RWPE2 (cell line): ENCODE measurements around the gene INPP5A.

Source experiments
- ATAC-seq: fragments of 200-7000 bp; cut with Tn5 transposase; 3 replicates; pipeline ENCODE4 v1.9.1; 2021; ENCODE audit warnings: low read depth
- DNase-seq: peaks from one replicate; pipeline ENCODE4 v3.0.0-alpha.2; 2020; ENCODE audit warnings: low spot score
- H3K27ac ChIP-seq: fragments of 450-650 bp; 2 replicates; pipeline ENCODE4 v1.5.1; 2017; ENCODE audit warnings: mild to moderate bottlenecking; ENCODE audit not compliant: poor library complexity, severe bottlenecking
- H3K27me3 ChIP-seq: fragments of 250-450 bp; sonication (Bioruptor Pico); 2 replicates; pipeline ENCODE4 v1.5.1; 2021; ENCODE audit warnings: mild to moderate bottlenecking, moderate library complexity; ENCODE audit not compliant: insufficient read depth, poor library complexity, severe bottlenecking
- H3K36me3 ChIP-seq: fragments of 250-450 bp; sonication (Bioruptor Pico); 2 replicates; pipeline ENCODE4 v1.5.1; 2020; ENCODE audit warnings: low read depth, mild to moderate bottlenecking, moderate library complexity
- H3K4me1 ChIP-seq: fragments of 250-450 bp; sonication (Bioruptor Pico); 2 replicates; pipeline ENCODE4 v1.5.1; 2021; ENCODE audit warnings: mild to moderate bottlenecking, moderate library complexity; ENCODE audit not compliant: insufficient read depth, poor library complexity, severe bottlenecking
- H3K4me3 ChIP-seq: fragments of 250-450 bp; sonication (Bioruptor Pico); 2 replicates; pipeline ENCODE4 v1.5.1; 2021; ENCODE audit warnings: mild to moderate bottlenecking, moderate library complexity; ENCODE audit not compliant: severe bottlenecking
- H3K9me3 ChIP-seq: fragments of 250-450 bp; sonication (Bioruptor Pico); 2 replicates; pipeline ENCODE4 v1.5.1; 2021; ENCODE audit warnings: mild to moderate bottlenecking, moderate library complexity; ENCODE audit not compliant: severe bottlenecking
- CTCF ChIP-seq: fragments of 450-650 bp; IDR thresholded peaks from one replicate; pipeline ENCODE4 v1.5.1; 2017; ENCODE audit warnings: mild to moderate bottlenecking, moderate library complexity; ENCODE audit not compliant: poor library complexity, severe bottlenecking

The INPP5A gene

GRCh38 chr10:132604686-132605085 lies 67.1 kb downstream of the INPP5A start:
- H3K36me3 ChIP-seq, result no peaks in the 10 kb centered on the region
- H3K27me3 ChIP-seq, result no peaks in the 10 kb centered on the region
- no peak overlapping the region for H3K27ac ChIP-seq
- H3K9me3 ChIP-seq, result peaks cover 5% of the 10 kb centered on the region
- no peak overlapping the region for H3K4me3 ChIP-seq
- H3K4me1 ChIP-seq, result no peaks in the 10 kb centered on the region
- DNase-seq (no peak), ATAC-seq (no peak)
- TF ChIP-seq CTCF, result no peak

GRCh38 chr10:132605390-132605789 lies 67.8 kb downstream of the INPP5A start:
- Histone ChIP-seq H3K4me1 (no peaks in the 10 kb centered on the region), H3K4me3 (no peak overlapping the region), H3K27ac (no peak overlapping the region), H3K27me3 (no peaks in the 10 kb centered on the region), H3K9me3 (peaks cover 3% of the 10 kb centered on the region), H3K36me3 (no peaks in the 10 kb centered on the region)
- no peak for TF ChIP-seq CTCF
- ATAC-seq, result no peak
- peak; percentile 33 for DNase-seq

- TF ChIP-seq CTCF, result no peak
- ATAC-seq, result no peak
- Histone ChIP-seq H3K36me3 (no peaks in the 10 kb centered on the region), H3K27me3 (no peaks in the 10 kb centered on the region), H3K4me3 (no peak overlapping the region), H3K9me3 (no peaks in the 10 kb centered on the region), H3K4me1 (no peaks in the 10 kb centered on the region), H3K27ac (no peak overlapping the region)
- peak; percentile 34 for DNase-seq
These were observed 68.5 kb downstream of the INPP5A start for GRCh38 chr10:132606031-132606491.

GRCh38 chr10:132606536-132607316 lies 69.1 kb downstream of the INPP5A start:
- no peak overlapping the region for H3K27ac ChIP-seq
- DNase-seq (peak; percentile 50), ATAC-seq (no peak)

More at GRCh38 chr10:132606536-132607316, 69.1 kb downstream of the INPP5A start:
- Histone ChIP-seq H3K27me3 (no peaks in the 10 kb centered on the region), H3K9me3 (no peaks in the 10 kb centered on the region), H3K4me3 (no peak overlapping the region), H3K4me1 (no peaks in the 10 kb centered on the region), H3K36me3 (no peaks in the 10 kb centered on the region)
- TF ChIP-seq CTCF, result no peak
